ENCODE measurements around the gene DUOX2.

Gene DUOX2

DNA sequence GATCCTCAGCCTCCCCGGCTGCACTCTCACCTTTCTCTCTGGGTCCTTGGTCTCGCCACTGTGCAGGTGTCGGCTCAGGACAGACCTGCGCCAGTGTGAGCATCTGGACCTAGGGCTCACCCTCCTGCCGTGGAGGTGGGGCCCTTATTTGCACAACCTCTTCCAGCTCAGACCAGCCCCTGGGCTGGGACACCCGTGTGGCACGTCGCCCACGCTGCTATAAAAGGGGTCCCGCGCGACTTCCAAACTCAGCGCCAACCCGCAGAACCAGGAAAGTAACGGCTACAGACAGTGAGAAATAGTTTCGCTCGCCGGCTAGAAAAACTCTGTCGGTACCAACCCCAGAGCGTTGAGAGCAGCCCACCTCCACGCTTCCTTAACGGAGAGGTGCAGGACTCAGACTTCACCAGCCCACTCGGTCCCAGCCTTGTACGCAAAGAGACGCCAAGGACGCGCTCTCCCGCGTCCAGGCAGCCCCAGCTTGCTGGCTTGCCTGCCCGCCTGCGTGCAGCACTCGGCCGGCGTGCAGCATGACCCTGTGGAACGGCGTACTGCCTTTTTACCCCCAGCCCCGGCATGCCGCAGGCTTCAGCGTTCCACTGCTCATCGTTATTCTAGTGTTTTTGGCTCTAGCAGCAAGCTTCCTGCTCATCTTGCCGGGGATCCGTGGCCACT is at the start of gene DUOX2, which contains the start of gene DUOXA2:
TSS of gene DUOX2 (minus strand) at position 97 of the 675 bp plus-strand sequence. CDS start 761 bp downstream, outside the sequence.
TSS of gene DUOXA2 (plus strand) at position 251 of the 675 bp plus-strand sequence. CDS start at position 531, 280 bp downstream.
- no peak for DNase-seq
- intact Hi-C loops (cut with DNase I), result no loop called here

DNA sequence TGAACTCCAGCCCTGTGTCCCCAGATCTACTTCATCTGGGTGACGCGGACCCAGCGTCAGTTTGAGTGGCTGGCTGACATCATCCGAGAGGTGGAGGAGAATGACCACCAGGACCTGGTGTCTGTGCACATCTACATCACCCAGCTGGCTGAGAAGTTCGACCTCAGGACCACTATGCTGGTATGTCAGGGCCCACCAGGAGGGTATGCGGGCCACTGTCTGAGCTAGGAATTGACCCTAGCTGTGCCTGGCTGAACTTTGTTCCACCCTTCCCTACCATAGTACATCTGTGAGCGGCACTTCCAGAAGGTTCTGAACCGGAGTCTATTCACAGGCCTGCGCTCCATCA is 49.5 kb upstream of the DUOX2 start:
- intact Hi-C loops (cut with DNase I), result no loop called here
- no peak for DNase-seq

DNA sequence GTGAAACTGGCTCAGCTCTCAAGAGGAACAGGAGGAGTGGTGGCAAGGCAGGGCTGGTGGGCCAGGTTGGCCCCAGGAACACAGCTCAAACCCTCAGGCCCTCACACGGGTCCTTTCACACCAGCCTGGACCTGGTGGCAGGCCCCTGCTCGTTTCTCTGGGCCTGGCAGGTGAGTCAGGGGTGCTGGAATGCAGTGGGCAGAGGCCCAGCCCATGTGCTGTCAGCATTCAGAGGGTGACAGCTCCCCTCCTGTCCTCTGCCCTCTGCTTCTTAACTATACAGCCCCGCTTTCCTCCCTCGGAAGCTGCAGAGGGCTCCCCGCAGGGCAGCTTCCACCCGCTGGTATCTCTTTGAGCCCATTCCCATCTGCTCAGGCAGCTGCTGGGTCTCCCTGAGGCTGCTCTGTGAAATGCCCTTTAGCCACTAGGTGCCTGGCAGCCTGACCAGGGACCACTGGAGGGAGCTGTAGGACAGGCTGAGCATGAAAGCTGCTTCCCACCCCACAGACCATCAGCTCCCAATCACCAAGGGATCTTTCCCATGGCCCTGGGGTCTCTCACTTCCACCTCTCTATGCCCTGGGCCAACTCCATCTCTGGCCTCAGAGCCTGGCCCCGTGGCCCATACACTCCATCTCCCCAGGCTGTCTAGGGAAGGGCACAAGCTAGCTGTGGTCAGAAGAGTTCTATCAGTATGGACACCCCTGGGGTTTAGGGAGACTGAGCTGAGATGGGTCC is 49.0 kb upstream of the DUOX2 start:
- DNase-seq, result peak in 41 of 42 donors; percentile 65 to 94 (median 83)
- intact Hi-C loops (cut with DNase I), result no loop called here

DNA sequence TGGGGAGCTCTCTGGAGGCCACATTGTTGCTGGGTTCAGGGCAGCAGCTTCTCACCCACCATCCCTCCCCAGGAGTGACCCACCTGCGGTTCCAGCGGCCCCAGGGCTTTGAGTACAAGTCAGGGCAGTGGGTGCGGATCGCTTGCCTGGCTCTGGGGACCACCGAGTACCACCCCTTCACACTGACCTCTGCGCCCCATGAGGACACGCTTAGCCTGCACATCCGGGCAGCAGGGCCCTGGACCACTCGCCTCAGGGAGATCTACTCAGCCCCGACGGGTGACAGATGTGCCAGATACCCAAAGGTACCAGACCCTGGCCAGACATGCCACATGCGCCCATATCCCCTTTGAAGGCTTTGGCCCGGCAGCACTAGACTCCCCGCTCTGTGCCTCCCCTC is 47.7 kb upstream of the DUOX2 start:
- DNase-seq, result no peak
- intact Hi-C loops (cut with DNase I), result no loop called here

DNA sequence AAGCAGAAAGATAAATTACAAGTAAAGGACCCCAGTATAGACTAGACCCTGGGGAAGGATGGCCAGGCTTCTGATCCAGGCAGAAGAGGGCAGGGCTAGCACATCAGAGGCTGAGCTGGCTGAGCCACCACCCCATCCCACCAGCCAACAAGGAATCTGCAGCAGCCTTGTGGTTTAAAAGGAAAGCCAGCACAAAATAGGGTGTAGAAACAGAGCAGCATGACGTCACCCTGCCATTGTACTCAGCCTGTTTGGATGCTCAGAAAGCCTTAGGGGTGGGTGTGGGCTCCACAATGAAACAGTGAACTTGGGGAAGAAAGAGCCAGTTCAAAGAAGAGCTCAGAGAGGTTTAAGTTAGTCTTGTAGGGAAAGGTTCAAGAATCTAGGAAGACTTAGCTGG is 44.0 kb upstream of the DUOX2 start:
- peak; percentile 22 to 91 (median 80) for DNase-seq
- intact Hi-C loops (cut with DNase I), result no loop called here

DNA sequence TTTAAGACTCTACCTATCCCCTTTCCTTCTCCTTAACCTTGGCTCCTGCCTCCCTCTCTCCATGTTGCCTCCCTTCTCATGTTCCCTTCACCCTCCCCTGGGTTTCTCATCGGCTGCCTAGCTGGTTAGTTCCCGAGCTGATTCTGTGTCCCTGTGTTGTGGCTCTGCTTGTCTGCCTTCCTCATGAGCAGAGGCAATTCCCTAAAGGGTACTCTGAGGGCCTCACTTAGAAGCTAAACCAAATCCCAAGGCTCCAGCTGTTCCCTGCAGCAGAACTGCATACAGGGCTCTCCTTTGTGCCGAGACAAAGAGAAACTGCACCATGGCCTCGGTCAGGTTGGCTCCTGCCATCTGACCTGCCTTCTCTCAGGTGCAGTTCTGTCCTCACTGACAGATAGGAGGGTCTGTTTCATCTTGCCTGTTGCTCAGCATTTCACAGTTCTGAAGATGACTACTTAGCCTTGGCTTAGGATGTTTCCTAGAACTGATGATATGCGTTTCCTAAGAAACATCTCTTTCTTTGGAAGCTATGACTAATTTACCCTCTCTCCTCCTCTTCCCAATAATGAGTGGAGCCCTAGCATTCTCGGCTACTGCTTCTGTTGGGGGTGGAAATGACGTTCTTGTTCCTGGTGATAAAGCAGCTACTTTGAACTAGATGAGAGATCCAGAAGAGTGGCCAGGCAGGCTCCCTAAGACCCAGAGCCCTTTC is 42.9 kb upstream of the DUOX2 start:
- intact Hi-C loops (cut with DNase I), result no loop called here
- peak in 15 of 42 donors; percentile 32 to 75 (median 55) for DNase-seq

DNA sequence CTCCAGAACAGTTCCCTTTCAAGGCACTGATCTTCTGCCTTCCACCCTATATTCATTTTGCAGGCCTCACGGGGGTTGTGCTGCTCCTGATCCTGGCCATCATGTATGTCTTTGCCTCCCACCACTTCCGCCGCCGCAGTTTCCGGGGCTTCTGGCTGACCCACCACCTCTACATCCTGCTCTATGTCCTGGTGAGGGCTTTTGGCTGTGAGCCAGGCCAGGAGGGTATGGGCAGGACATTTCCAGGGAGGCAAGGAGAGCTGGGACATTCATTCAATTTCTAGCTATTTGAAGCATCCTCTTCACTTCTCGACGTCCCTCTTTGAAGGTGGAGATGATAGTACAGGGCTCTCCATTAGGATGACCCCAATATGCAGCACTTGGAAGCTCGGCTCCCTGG is 41.8 kb upstream of the DUOX2 start:
- intact Hi-C loops (cut with DNase I), result no loop called here
- no peak for DNase-seq

DNA sequence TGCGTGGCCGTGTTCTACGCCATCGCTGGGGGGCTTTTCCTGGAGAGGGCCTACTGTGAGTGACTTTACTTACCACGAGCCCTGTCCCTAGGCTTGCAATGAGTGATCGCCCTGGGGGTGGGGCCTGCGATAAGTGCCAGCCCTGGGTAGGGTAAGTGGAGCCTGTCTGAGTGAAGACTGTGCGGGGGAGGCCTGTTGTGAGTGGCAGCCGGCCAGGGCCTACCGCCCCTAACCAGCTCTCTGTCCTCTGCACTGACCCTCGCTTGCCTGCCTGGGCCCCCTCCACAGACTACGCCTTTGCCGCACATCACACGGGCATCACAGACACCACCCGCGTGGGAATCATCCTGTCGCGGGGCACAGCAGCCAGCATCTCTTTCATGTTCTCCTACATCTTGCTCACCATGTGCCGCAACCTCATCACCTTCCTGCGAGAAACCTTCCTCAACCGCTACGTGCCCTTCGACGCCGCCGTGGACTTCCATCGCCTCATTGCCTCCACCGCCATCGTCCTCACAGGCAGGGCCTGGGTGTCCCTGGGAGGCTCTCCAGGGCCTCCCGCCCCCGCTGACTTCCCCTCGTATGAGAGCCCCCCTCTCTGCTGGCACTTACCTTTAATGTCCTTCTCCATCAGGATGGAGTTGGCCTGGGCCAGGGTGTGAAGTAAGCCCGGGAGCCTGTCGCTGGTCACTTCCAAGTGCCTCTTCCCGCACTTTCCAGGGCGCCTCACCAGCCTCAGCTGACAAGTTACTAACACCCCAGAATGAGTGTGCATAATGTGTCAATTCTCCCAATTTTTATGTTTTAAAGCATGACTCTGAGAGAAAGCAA is 38.2 kb upstream of the DUOX2 start:
- intact Hi-C loops (cut with DNase I), result no loop called here
- no peak for DNase-seq

DNA sequence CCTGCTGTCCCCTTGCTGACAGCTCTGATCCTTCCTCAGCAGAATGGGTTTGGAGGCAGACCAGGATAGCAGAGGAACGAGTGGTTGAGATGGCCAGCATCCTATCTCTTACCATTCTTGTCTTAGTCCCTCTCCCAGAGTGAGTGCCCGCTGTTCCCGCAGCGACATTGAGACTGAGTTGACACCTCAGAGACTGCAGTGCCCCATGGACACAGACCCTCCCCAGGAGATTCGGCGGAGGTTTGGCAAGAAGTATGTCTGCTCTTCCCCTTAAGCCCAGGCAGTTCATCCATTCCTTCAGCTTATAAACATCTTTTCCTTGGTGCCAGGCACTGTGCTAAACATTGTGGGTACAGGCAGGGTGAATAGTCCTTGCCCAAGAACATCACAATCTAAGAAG is 37.0 kb upstream of the DUOX2 start:
- DNase-seq, result no peak
- intact Hi-C loops (cut with DNase I), result no loop called here

DNA sequence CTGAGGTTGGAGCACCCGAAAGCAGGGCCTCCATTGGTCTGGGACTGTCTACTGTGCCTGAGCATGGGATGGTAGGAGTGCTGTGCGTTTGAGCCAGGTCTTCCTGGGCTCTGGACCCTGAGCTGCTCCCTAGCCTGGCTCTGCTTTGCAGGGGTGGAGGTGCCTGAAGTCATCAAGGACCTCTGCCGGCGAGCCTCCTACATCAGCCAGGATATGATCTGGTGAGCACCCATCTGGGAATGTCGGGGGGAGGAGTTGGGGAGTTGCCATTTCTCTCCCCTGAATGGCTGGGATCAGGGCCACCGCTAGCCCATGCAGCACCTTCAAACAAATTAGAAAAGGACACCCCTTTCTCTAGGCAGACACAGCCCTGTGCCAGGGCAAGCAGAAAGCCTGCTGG is 36.5 kb upstream of the DUOX2 start:
- no peak for DNase-seq
- intact Hi-C loops (cut with DNase I), result no loop called here

DNA sequence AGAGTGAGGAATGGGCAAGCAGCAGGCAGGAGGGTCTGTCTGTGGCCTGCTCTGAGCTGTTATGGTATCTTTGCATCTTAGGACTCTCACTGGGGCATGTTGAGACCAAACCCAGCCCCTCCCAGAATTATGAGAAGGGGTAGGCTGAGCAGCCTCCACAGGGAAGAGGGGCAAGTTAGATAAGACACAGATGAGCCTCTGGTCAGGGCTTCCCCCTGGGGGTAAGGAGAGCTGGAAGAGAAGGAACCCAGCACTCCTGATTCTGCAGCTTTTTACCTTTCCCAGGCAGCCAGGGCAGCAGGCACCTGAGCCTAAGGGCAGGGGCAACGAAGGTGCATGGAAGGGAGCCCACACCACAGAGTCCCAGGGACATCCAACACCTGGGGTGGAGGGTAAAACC is 35.1 kb upstream of the DUOX2 start:
- no peak for DNase-seq
- intact Hi-C loops (cut with DNase I), result no loop called here

DNA sequence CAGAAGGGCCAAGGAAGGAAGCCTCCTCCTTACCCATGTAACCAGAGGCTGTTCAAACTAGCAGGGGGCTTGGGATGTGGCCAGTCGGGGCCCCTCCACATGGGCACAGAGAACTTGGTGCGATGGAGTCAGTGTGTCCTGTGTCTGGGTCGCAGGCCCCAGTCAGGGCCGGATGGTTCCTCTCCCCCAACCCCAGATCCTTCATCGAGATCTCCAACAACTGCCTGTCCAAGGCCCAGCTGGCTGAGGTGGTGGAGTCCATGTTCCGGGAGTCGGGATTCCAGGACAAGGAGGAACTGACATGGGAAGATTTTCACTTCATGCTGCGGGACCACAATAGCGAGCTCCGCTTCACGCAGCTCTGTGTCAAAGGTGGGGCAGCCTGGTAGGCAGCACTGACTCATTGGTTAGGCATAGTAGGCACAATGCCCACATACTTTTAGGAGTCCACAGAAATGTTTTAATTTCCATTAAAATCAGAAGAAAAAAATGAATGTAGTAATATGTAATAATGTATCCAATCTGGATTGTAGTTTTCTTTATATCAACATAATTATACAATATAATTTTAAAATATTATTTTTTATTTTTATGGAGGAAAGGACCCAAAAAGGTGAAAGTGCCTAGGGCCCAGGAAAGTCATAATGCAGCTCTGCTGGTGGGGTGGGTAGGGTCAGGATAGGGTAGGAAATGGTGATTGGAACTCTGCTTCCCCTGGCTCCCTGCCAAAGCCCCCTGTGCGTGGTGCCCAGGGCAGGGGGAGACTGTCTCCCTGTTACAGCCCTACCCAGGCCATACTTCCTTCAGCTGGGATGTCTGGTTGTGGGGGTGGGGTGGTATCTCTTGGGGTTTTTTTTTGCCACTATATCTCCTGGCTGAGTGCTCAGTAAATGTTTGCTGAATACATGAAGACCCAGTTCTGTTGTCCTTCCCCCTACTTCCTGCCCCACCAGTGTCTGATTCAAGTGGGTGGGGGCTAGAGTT is 34.4 kb upstream of the DUOX2 start:
- intact Hi-C loops (cut with DNase I), result no loop called here
- no peak for DNase-seq

DNA sequence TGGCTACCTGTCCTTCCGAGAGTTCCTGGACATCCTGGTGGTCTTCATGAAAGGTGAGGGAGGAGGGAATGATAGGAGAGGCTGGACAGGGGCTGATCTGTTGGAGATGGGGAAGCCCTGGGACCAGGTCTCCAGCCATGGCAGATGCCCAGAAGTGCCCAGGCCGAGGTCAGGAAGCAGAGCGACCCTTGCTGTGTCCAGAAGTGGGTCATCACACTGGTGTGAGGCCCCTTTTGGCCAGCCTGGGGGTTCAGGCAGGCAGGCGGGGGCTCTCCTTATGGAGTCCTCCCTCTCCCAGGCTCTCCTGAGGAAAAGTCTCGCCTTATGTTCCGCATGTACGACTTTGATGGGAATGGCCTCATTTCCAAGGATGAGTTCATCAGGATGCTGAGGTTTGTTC is 33.6 kb upstream of the DUOX2 start:
- DNase-seq, result no peak

DNA sequence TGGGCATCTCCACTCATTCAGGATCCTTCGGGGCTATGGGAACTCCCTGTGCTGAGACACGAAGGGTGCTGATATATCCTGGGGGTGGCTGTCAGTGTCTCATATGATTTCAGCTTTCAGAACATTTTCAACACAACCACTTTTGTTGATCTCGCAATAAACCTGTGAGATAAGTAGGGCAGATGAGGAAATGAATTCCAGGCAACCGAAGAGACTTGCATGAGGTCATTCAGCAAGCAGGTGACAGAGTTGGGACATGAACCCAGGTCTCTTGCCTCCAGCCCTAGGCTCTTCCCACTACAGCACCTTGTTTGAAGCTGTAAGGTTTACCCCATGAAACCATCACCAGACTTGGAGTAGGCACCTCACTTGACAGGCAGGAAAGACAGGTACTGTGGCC is 32.4 kb upstream of the DUOX2 start:
- peak in 8 of 42 donors; percentile 23 to 68 (median 49) for DNase-seq
- intact Hi-C loops (cut with DNase I), result no loop called here

More for the DNA sequence above, 33.6 kb upstream of the DUOX2 start:
- intact Hi-C loops (cut with DNase I), result no loop called here

DNA sequence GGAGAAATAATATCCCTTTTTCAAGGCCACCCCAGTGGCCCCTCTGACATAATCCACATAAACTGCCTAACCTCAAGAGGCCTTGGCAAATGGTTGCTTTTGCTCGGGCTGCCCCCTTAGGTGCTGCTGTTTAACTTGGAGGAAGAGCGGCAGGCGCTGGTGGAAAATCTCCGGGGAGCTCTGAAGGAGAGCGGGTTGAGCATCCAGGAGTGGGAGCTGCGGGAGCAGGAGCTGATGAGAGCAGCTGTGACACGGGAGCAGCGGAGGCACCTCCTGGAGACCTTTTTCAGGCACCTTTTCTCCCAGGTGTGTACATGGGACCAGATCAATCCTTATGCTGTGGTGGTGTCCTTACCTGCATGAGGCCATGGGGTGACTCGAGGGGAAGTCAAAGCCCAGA is 30.8 kb upstream of the DUOX2 start:
- DNase-seq, result peak in 28 of 42 donors; percentile 32 to 83 (median 61)
- intact Hi-C loops (cut with DNase I), result no loop called here

DNA sequence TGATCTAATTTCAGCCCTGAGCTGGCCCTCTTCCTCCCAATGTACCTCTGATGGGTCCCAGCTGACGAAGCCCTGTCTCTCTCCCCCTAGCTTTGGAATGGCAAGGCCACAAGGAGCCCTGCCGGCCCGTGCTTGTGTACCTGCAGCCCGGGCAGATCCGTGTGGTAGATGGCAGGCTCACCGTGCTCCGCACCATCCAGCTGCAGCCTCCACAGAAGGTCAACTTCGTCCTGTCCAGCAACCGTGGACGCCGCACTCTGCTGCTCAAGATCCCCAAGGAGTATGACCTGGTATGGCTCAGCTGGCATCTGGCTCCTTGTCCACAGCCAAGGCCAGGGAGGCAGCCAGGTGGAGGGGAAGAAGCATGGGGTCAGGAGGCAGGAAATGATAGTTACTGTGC is 30.0 kb upstream of the DUOX2 start:
- no peak for DNase-seq
- intact Hi-C loops (cut with DNase I), result no loop called here

DNA sequence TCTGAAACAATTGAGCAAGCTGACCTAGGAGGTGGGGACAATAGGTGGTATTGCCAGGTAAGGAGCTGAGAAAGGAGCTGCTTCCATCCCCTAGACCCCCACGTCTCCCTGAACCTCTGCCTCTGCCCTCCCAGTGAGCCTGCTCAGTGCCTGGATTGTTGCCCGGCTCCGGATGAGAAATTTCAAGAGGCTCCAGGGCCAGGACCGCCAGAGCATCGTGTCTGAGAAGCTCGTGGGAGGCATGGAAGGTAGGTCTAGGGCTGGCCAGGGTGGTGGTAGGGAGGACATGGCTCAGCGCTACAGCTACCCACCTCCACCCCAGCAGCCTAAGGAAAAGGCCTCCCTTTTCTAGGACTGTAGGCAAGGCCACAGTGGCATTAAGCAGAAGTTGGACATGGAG is 29.1 kb upstream of the DUOX2 start:
- intact Hi-C loops (cut with DNase I), result no loop called here
- DNase-seq, result no peak

DNA sequence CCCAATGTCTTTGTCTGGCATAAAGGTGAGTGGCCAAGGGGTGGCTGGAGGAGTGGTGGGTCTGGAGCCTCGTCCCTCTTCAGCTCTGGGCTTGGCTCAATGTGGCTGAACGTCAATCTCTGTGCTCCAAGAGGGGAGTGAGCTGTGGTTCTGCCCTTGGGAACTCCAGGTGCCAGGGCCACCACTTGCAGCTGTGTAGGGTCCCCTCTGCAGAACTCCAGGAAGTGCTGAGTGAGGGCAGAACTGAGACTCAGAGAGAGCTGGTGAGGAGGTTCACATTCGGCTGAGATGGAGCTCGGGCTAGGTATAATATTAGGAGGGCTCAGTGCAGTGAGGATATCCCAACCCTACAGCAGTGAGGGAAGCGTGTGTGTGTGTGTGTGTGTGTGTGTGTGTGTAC is 27.4 kb upstream of the DUOX2 start:
- DNase-seq, result no peak
- intact Hi-C loops (cut with DNase I), result no loop called here
